Right atrium auricular region (tissue), 2 donors: Measurements from ENCODE around the gene MTR. TPM values are rescaled to one million over a fixed set of nuclear protein-coding genes. Genes with fewer than 3 reads are reported as not detected.
A peak's percentile ranks its signal among the peaks of the same experiment; 100 is the strongest.

Experiments used
- DNase-seq: peaks from one replicate; pipeline ENCODE4 v3.0.0-alpha.2; 2019; ENCODE audit warnings: low spot score
- H3K27ac ChIP-seq, 2 donors: fragments of 200-600 bp; sonication (generic); 1 replicate in 1 of 2; 2 replicates in 1 of 2; pipeline ENCODE4 v1.5.1; 2016 to 2019
- H3K27me3 ChIP-seq, 2 donors: fragments of 200-600 bp; sonication (generic); one replicate each; pipeline versions ENCODE4 v1.5.1 to v1.6.0; 2017 to 2019
- H3K36me3 ChIP-seq: fragments of 200-600 bp; sonication (generic); one replicate; pipeline ENCODE4 v1.5.1; 2016
- H3K4me1 ChIP-seq, 2 donors: fragments of 200-600 bp; sonication (generic); one replicate each; pipeline versions ENCODE4 v1.5.1 to v1.6.0; 2017 to 2019
- H3K4me3 ChIP-seq, 2 donors: fragments of 200-600 bp; sonication (generic); 1 replicate in 1 of 2; 2 replicates in 1 of 2; pipeline ENCODE4 v1.5.1; 2017 to 2019; ENCODE audit warnings: mild to moderate bottlenecking in 1 of 2, moderate library complexity in 1 of 2
- H3K9me3 ChIP-seq, 2 donors: fragments of 200-600 bp; sonication (generic); one replicate each; pipeline ENCODE4 v1.5.1; 2019
- total RNA-seq, 2 donors: library from RNA; depleted of rRNA; stranded (reverse); fragments of >200 nt; gene quantifications; one replicate each; pipeline ENCODE4 v1.1.0, GENCODE V29; 2016
- TF ChIP-seq, protein P1 (sequence below), 2 donors: fragments of 200-600 bp; sonication (generic); IDR thresholded peaks; one replicate each; pipeline ENCODE4 v1.5.1; 2019; ENCODE audit warnings: antibody characterized with exemption in 2 of 2

MTR gene
- total RNA-seq, 2 donors from 2014 or later = 21.8 to 30.4 TPM

DNA sequence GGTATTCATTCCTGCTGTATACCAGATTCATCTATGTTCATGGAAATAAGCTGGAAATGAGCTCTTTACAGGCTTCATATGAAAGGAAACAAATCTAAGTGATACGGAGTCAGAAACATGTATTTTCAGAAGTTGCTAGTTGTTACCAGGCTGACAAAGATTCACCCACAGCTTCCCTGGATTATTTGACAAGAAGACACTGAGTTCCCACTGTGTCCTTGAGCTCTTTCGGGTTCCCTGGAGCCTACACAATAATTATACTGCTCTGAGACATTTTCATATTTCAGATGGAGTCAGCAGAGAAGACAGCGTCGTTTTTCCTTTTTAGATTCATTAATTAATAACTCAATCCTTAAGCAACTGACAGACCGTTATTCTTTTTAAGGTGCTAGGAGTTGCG is 29.3 kb upstream of the MTR start:
- H3K27ac ChIP-seq = no peak overlapping the region
- TF ChIP-seq, protein P1, sequence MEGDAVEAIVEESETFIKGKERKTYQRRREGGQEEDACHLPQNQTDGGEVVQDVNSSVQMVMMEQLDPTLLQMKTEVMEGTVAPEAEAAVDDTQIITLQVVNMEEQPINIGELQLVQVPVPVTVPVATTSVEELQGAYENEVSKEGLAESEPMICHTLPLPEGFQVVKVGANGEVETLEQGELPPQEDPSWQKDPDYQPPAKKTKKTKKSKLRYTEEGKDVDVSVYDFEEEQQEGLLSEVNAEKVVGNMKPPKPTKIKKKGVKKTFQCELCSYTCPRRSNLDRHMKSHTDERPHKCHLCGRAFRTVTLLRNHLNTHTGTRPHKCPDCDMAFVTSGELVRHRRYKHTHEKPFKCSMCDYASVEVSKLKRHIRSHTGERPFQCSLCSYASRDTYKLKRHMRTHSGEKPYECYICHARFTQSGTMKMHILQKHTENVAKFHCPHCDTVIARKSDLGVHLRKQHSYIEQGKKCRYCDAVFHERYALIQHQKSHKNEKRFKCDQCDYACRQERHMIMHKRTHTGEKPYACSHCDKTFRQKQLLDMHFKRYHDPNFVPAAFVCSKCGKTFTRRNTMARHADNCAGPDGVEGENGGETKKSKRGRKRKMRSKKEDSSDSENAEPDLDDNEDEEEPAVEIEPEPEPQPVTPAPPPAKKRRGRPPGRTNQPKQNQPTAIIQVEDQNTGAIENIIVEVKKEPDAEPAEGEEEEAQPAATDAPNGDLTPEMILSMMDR (IDR thresholded peaks at IDR 0.05) = no peak
- H3K4me1 ChIP-seq = no peaks in the 10 kb centered on the region
- H3K27me3 ChIP-seq = no peaks in the 10 kb centered on the region
- no peak for DNase-seq
- H3K4me3 ChIP-seq = no peak overlapping the region
- no peaks in the 10 kb centered on the region for H3K9me3 ChIP-seq
- H3K36me3 ChIP-seq = peaks cover 36% of the 10 kb centered on the region

DNA sequence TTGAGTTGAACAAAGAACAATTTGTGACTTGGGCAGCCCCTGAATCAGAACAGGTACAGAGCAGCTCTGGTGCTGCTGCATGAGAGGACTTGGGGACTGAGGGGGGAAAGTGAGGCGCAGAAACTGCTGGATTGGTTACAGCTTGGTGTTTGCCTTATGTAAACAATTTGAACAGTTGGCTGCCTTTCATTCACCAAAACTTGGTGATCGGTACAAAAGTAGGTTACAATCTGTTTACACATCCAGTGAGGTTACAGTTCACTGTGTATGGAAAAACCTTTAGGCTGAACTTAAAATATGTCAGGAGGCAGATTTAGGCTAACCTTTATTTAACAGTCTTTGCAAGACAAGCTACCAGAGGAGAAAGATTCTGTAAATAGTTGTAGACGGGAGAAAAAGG is 28.6 kb upstream of the MTR start:
- TF ChIP-seq, protein P1 (IDR thresholded peaks at IDR 0.05) = no peak
- H3K4me3 ChIP-seq = no peak overlapping the region
- H3K27ac ChIP-seq = no peak overlapping the region
- H3K27me3 ChIP-seq = no peaks in the 10 kb centered on the region
- DNase-seq = no peak
- H3K9me3 ChIP-seq = no peaks in the 10 kb centered on the region
- no peaks in the 10 kb centered on the region for H3K4me1 ChIP-seq
- peaks cover 32% of the 10 kb centered on the region for H3K36me3 ChIP-seq

DNA sequence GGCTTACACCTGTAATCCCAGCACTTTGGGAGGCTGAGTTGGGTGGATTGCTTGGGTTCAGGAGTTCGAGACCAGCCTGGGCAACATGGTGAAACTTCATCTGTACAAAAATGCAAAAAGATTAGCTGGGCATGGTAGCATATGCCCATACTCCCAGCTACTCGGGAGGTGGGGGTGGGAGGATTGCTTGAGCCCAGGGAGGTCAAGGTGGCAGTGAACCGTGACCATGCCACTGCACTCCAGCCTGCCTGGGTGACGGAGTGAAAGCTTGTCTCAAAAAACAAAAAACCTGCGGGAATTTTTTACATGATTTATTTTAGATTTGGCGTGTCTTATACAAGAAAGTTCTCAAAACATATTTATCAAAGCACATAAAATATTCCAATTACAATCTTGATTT is 27.8 kb upstream of the MTR start:
- no peaks in the 10 kb centered on the region for H3K27me3 ChIP-seq
- no peaks in the 10 kb centered on the region for H3K9me3 ChIP-seq
- H3K4me1 ChIP-seq = no peaks in the 10 kb centered on the region
- no peak overlapping the region for H3K4me3 ChIP-seq
- no peak overlapping the region for H3K27ac ChIP-seq
- TF ChIP-seq, protein P1 (IDR thresholded peaks at IDR 0.05) = no peak
- no peak for DNase-seq
- peaks cover 25% of the 10 kb centered on the region for H3K36me3 ChIP-seq

DNA sequence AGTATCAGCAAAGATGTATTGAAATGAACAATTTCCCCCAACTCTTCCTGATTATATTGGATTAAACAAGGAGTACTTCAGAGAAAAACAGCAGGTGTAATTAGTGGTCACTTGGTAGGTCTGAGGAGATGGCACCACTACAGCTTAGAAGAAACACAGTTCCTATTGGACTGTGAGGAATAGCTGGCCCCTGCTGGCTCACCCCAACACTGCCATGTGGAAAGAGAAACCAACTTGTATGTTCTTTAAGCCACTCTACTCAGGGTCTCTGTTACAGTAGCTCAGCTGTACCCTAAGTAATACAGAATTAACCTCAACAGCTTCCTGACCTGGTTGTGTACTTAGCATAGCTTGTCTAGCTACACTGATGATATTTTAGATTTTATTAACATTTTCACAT is 26.5 kb upstream of the MTR start:
- TF ChIP-seq, protein P1 (IDR thresholded peaks at IDR 0.05) = no peak
- H3K9me3 ChIP-seq = no peaks in the 10 kb centered on the region
- no peaks in the 10 kb centered on the region for H3K4me1 ChIP-seq
- no peak overlapping the region for H3K27ac ChIP-seq
- H3K36me3 ChIP-seq = peaks cover 12% of the 10 kb centered on the region
- DNase-seq = no peak
- no peak overlapping the region for H3K4me3 ChIP-seq
- H3K27me3 ChIP-seq = no peaks in the 10 kb centered on the region

DNA sequence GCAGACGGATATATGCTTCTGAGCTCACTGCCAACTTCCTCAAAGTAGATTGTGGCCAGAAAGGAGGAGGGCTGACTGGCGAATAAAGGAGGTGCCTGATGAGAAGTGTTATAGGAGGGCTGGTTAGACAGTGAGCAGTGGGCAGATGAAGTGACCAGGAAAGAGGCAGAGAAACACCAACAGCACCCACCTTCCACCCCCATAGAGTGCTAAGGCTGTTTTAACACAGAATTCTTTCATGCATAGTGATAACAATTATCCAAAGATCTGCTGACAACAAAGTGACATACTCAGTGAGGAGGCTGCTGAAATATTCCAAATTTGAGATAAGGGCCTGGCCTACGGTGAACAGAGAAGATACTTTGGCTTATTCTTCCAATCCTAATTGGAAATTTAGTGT is 21.2 kb upstream of the MTR start:
- Histone ChIP-seq H3K27ac (no peak overlapping the region), H3K9me3 (peaks cover 0 to under 1% of the 10 kb centered on the region in 2 donors), H3K4me1 (no peaks in the 10 kb centered on the region), H3K36me3 (no peaks in the 10 kb centered on the region), H3K4me3 (no peak overlapping the region), H3K27me3 (no peaks in the 10 kb centered on the region)
- TF ChIP-seq, protein P1 (IDR thresholded peaks at IDR 0.05) = no peak
- DNase-seq = no peak

DNA sequence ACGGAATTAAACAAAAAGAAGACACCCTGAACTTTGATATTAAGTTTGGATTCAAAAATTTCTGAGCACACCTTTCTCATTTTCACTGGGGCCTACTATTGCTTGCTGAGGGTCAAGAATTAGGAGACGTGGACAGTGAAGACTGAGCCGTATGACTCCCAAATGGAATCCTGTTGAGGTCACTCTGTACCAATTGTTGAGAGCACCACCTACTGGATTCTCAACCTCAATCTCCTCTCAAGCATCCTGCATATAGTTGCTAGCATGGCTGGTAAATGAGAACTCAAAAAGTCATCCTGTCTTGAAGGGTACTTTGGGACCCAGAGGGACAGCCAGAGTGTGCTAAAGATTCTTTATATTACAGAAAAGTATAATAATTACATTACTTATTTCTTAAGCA is 20.2 kb upstream of the MTR start:
- DNase-seq = no peak
- H3K4me1 ChIP-seq = no peaks in the 10 kb centered on the region
- no peak overlapping the region for H3K27ac ChIP-seq
- H3K9me3 ChIP-seq = peaks cover 0 to 10% of the 10 kb centered on the region in 2 donors
- TF ChIP-seq, protein P1 (IDR thresholded peaks at IDR 0.05) = peak in 1 of 2 donors; percentile 56
- H3K36me3 ChIP-seq = no peaks in the 10 kb centered on the region
- no peak overlapping the region for H3K4me3 ChIP-seq
- H3K27me3 ChIP-seq = no peaks in the 10 kb centered on the region
